GM23338 (cell line): ENCODE data around the gene CNTN3. TPM values are rescaled to one million over a fixed set of nuclear protein-coding genes. Genes with fewer than 3 reads are reported as not detected.
A peak's percentile ranks its signal among the peaks of the same experiment; 100 is the strongest.

Experiments used
- ATAC-seq: fragments of 200-7000 bp; cut with Tn5 transposase; 3 replicates; pipeline ENCODE4 v1.9.1; 2020
- DNase-seq: peaks from one replicate; pipeline ENCODE4 v3.0.0-alpha.2; 2015; ENCODE audit warnings: low spot score
- H2AFZ ChIP-seq: fragments of 200-600 bp; sonication (generic); 2 replicates; pipeline ENCODE4 v1.8.0; 2016; ENCODE audit warnings: antibody characterized with exemption, mild to moderate bottlenecking, moderate library complexity
- H3F3A ChIP-seq: fragments of 200-600 bp; sonication (generic); replicated peaks from 2 replicates; pipeline ENCODE4 v1.8.0; 2017; ENCODE audit warnings: antibody characterized with exemption, mixed run types, low read depth
- H3K27ac ChIP-seq: fragments of 200-600 bp; sonication (generic); 2 replicates; pipeline ENCODE4 v1.6.1; 2016; ENCODE audit warnings: low read depth
- H3K27me3 ChIP-seq: fragments of 200-600 bp; sonication (generic); 2 replicates; pipeline ENCODE4 v1.8.0; 2016; ENCODE audit warnings: mild to moderate bottlenecking, mixed run types, moderate library complexity; ENCODE audit not compliant: insufficient read depth
- H3K36me3 ChIP-seq: fragments of 200-600 bp; sonication (generic); 2 replicates; pipeline ENCODE4 v1.8.0; 2016; ENCODE audit warnings: mild to moderate bottlenecking; ENCODE audit not compliant: insufficient read depth
- H3K4me1 ChIP-seq: fragments of 200-600 bp; sonication (generic); 2 replicates; pipeline ENCODE4 v1.8.0; 2016; ENCODE audit warnings: mild to moderate bottlenecking, moderate library complexity; ENCODE audit not compliant: insufficient read depth
- H3K4me2 ChIP-seq: fragments of 200-600 bp; sonication (generic); 2 replicates; pipeline ENCODE4 v1.7.1; 2017; ENCODE audit warnings: mixed run types
- H3K4me3 ChIP-seq: fragments of 200-600 bp; sonication (generic); 2 replicates; pipeline ENCODE4 v1.6.1; 2016; ENCODE audit warnings: mixed run types
- H3K79me2 ChIP-seq: fragments of 200-600 bp; sonication (generic); replicated peaks from 2 replicates; pipeline ENCODE4 v1.8.0; 2017; ENCODE audit warnings: mild to moderate bottlenecking; ENCODE audit not compliant: insufficient read depth
- H3K9me2 ChIP-seq: fragments of 200-600 bp; sonication (generic); 2 replicates; pipeline ENCODE4 v1.8.0; 2017; ENCODE audit not compliant: insufficient read depth
- H4K20me1 ChIP-seq: fragments of 200-600 bp; sonication (generic); replicated peaks from 2 replicates; pipeline ENCODE4 v1.8.0; 2017; ENCODE audit warnings: mild to moderate bottlenecking; ENCODE audit not compliant: insufficient read depth
- H3K27ac Mint-ChIP-seq: 2 replicates; pipeline ENCODE4 v1.8.0; 2020; ENCODE audit warnings: inconsistent platforms, mild to moderate bottlenecking, moderate library complexity, mixed read lengths
- H3K27me3 Mint-ChIP-seq: 3 replicates; pipeline ENCODE4 v1.8.0; 2022; ENCODE audit warnings: low read depth, mild to moderate bottlenecking, moderate library complexity, mixed read lengths, inconsistent platforms; ENCODE audit not compliant: insufficient read depth, poor library complexity
- H3K36me3 Mint-ChIP-seq: 3 replicates; pipeline ENCODE4 v1.8.0; 2021; ENCODE audit warnings: low read depth, mild to moderate bottlenecking, inconsistent platforms, moderate library complexity, mixed read lengths
- H3K4me1 Mint-ChIP-seq: 3 replicates; pipeline ENCODE4 v1.8.0; 2020; ENCODE audit warnings: mild to moderate bottlenecking, inconsistent platforms, mixed read lengths
- H3K4me3 Mint-ChIP-seq: 3 replicates; pipeline ENCODE4 v1.8.0; 2021; ENCODE audit warnings: moderate library complexity, mild to moderate bottlenecking, inconsistent platforms, mixed read lengths
- H3K9me3 Mint-ChIP-seq: 3 replicates; pipeline ENCODE4 v1.8.0; 2020; ENCODE audit warnings: moderate library complexity, mild to moderate bottlenecking, inconsistent platforms, mixed read lengths
- EZH2 ChIP-seq: fragments of 200-600 bp; sonication (generic); IDR thresholded peaks from one replicate; pipeline ENCODE4 v1.8.0; 2017; ENCODE audit warnings: antibody characterized with exemption, mild to moderate bottlenecking, low read depth; ENCODE audit not compliant: unreplicated experiment
- EZH2phosphoT487 ChIP-seq: fragments of 200-600 bp; sonication (generic); IDR thresholded peaks from one replicate; pipeline ENCODE4 v1.8.1; 2018; ENCODE audit warnings: antibody characterized with exemption; ENCODE audit not compliant: unreplicated experiment
- JUNB ChIP-seq: IDR thresholded peaks from one replicate; pipeline ENCODE4 v1.6.1; 2016; ENCODE audit warnings: antibody characterized with exemption; ENCODE audit not compliant: unreplicated experiment
- POLR2AphosphoS5 ChIP-seq: IDR thresholded peaks from 2 replicates; pipeline ENCODE4 v1.6.1; 2016; ENCODE audit warnings: antibody characterized with exemption, low read depth
- STAT1 ChIP-seq: IDR thresholded peaks from one replicate; pipeline ENCODE4 v1.6.1; 2016; ENCODE audit warnings: antibody characterized with exemption; ENCODE audit not compliant: unreplicated experiment
- ZNF331 ChIP-seq: fragments of 250-450 bp; sonication (Bioruptor Pico); IDR thresholded peaks from 2 replicates; pipeline ENCODE4 v1.5.0; 2020; ENCODE audit warnings: low read depth, mild to moderate bottlenecking, moderate library complexity
- polyA plus RNA-seq: library from polyadenylated mRNA; unstranded; fragments of >200 nt; fragmentation: Nextera tagmentation; extraction: Ambion mirVana; gene quantifications from 2 replicates; pipeline ENCODE4 v1.2.1, GENCODE V29; 2016
- total RNA-seq: library from RNA; depleted of rRNA; stranded (reverse); fragments of >200 nt; shearing (Covaris generic); gene quantifications from 2 replicates; pipeline ENCODE4 v1.2.3, GENCODE V29; 2014
- TF ChIP-seq, protein P1 (sequence below): fragments of 250-450 bp; sonication (Bioruptor Pico); IDR thresholded peaks from 2 replicates; pipeline ENCODE4 v1.5.0; 2020; ENCODE audit warnings: mild to moderate bottlenecking, moderate library complexity
- TF ChIP-seq, protein P2 (sequence below): IDR thresholded peaks from 2 replicates; pipeline ENCODE4 v1.6.1; 2016; ENCODE audit warnings: antibody characterized with exemption

Gene CNTN3
- total and polyA plus RNA-seq, 2 experiments from 2014 or later = 0.05 to 0.24 TPM

DNA sequence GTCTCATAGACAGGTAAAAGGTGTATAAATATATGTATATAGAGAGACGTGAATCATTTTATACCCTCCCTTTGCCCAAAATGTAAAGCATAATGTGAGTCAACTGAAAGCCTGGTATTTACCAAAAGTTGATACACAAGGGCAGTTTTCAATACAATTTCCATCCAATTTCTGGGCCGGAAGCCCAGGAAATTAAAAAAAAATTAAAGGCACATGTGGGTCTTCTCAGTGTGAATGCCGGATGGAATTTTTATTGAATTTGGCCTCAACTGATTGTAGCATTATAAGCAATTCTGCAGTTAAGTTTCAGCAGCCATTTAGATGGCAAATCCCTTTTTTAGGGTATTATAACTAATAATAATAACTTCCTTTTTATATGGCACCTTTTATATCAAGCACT, 3.3 kb upstream of the CNTN3 start (continued):
- TF ChIP-seq, protein P1, sequence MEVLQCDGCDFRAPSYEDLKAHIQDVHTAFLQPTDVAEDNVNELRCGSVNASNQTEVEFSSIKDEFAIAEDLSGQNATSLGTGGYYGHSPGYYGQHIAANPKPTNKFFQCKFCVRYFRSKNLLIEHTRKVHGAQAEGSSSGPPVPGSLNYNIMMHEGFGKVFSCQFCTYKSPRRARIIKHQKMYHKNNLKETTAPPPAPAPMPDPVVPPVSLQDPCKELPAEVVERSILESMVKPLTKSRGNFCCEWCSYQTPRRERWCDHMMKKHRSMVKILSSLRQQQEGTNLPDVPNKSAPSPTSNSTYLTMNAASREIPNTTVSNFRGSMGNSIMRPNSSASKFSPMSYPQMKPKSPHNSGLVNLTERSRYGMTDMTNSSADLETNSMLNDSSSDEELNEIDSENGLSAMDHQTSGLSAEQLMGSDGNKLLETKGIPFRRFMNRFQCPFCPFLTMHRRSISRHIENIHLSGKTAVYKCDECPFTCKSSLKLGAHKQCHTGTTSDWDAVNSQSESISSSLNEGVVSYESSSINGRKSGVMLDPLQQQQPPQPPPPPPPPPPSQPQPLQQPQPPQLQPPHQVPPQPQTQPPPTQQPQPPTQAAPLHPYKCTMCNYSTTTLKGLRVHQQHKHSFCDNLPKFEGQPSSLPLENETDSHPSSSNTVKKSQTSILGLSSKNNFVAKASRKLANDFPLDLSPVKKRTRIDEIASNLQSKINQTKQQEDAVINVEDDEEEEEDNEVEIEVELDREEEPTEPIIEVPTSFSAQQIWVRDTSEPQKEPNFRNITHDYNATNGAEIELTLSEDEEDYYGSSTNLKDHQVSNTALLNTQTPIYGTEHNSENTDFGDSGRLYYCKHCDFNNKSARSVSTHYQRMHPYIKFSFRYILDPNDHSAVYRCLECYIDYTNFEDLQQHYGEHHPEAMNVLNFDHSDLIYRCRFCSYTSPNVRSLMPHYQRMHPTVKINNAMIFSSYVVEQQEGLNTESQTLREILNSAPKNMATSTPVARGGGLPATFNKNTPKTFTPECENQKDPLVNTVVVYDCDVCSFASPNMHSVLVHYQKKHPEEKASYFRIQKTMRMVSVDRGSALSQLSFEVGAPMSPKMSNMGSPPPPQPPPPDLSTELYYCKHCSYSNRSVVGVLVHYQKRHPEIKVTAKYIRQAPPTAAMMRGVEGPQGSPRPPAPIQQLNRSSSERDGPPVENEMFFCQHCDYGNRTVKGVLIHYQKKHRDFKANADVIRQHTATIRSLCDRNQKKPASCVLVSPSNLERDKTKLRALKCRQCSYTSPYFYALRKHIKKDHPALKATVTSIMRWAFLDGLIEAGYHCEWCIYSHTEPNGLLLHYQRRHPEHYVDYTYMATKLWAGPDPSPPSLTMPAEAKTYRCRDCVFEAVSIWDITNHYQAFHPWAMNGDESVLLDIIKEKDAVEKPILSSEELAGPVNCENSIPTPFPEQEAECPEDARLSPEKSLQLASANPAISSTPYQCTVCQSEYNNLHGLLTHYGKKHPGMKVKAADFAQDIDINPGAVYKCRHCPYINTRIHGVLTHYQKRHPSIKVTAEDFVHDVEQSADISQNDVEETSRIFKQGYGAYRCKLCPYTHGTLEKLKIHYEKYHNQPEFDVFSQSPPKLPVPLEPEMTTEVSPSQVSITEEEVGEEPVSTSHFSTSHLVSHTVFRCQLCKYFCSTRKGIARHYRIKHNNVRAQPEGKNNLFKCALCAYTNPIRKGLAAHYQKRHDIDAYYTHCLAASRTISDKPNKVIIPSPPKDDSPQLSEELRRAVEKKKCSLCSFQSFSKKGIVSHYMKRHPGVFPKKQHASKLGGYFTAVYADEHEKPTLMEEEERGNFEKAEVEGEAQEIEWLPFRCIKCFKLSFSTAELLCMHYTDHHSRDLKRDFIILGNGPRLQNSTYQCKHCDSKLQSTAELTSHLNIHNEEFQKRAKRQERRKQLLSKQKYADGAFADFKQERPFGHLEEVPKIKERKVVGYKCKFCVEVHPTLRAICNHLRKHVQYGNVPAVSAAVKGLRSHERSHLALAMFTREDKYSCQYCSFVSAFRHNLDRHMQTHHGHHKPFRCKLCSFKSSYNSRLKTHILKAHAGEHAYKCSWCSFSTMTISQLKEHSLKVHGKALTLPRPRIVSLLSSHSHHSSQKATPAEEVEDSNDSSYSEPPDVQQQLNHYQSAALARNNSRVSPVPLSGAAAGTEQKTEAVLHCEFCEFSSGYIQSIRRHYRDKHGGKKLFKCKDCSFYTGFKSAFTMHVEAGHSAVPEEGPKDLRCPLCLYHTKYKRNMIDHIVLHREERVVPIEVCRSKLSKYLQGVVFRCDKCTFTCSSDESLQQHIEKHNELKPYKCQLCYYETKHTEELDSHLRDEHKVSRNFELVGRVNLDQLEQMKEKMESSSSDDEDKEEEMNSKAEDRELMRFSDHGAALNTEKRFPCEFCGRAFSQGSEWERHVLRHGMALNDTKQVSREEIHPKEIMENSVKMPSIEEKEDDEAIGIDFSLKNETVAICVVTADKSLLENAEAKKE (CRISPR knock-in tag) = no peak
- no peak for TF ChIP-seq STAT1
- TF ChIP-seq, protein P2, sequence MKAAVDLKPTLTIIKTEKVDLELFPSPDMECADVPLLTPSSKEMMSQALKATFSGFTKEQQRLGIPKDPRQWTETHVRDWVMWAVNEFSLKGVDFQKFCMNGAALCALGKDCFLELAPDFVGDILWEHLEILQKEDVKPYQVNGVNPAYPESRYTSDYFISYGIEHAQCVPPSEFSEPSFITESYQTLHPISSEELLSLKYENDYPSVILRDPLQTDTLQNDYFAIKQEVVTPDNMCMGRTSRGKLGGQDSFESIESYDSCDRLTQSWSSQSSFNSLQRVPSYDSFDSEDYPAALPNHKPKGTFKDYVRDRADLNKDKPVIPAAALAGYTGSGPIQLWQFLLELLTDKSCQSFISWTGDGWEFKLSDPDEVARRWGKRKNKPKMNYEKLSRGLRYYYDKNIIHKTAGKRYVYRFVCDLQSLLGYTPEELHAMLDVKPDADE = no peak
- no peak for TF ChIP-seq EZH2phosphoT487
- TF ChIP-seq JUNB = no peak
- TF ChIP-seq ZNF331 (CRISPR knock-in tag) = no peak

DNA sequence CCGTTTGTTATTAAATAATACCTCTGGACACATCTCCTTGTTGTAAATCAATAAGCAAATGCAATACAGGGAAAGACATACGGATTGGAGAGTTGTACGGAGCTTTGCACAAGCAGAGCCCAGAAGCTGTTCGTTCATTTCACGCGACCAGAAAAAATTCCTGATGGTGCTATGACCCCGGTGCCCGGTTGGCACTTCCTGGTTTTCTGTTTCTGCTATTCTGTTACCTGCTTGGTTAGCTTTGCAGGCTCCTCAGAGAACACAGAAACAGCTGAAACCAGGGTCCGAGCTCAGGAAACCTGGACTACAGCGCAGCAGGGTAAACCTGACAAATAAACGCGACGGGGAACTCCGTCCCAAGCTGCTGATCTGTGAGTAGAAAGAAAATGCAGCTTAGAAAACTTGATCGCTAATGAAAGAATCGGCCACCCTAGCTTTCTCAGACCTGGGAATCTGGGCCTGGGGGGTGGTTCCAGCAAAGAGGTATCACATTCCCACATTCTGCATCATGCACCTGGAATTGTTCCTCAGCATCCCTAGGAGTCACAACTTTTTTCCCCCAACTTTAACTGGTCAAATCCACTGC, 845 bp downstream of the CNTN3 start:
- H3K9me3 Mint-ChIP-seq = no peaks in the 10 kb centered on the region
- Histone ChIP-seq H4K20me1 (no peaks in the 10 kb centered on the region), H3F3A (no peaks in the 10 kb centered on the region), H3K4me3 (peak overlapping the region; percentile 63), H3K4me2 (peak overlapping the region; percentile 78), H3K27me3 (peaks cover 45% of the 10 kb centered on the region), H2AFZ (peak overlapping the region; percentile 95), H3K4me1 (peaks cover 13% of the 10 kb centered on the region), H3K27ac (no peak overlapping the region), H3K79me2 (no peaks in the 10 kb centered on the region), H3K9me2 (no peaks in the 10 kb centered on the region), H3K36me3 (no peaks in the 10 kb centered on the region)
- no peaks in the 10 kb centered on the region for H3K36me3 Mint-ChIP-seq
- ATAC-seq (peak; percentile 9; the same call in 2 of the 3 replicates), DNase-seq (peak; percentile 3)
- peak overlapping the region; percentile 77 for H3K4me3 Mint-ChIP-seq
- TF ChIP-seq, protein P2 = no peak
- no peak for TF ChIP-seq POLR2AphosphoS5
- TF ChIP-seq EZH2 = peak; percentile 38
- H3K4me1 Mint-ChIP-seq = peaks cover 3% of the 10 kb centered on the region; the same call in 1 of the 3 replicates
- no peak overlapping the region for H3K27ac Mint-ChIP-seq
- H3K27me3 Mint-ChIP-seq = peaks cover 35% of the 10 kb centered on the region
